Neural cell (in vitro differentiated cells): ENCODE results near the gene XPR1.

Source experiments
- EP300 ChIP-seq: fragments of 450-650 bp; conservative IDR thresholded peaks from 2 replicates; pipeline ENCODE4 v1.6.1; 2014; ENCODE audit warnings: antibody characterized with exemption, mild to moderate bottlenecking, moderate library complexity; ENCODE audit not compliant: poor library complexity, severe bottlenecking
- EZH2 ChIP-seq: fragments of 200-600, 300-800 bp; shearing (Covaris generic), sonication (generic); IDR thresholded peaks from 2 replicates; pipeline ENCODE4 v1.6.1; 2014; ENCODE audit warnings: antibody characterized with exemption, low read length, borderline replicate concordance, mild to moderate bottlenecking; ENCODE audit not compliant: insufficient read depth, poor library complexity, severe bottlenecking
- MXI1 ChIP-seq: fragments of 450-650 bp; conservative IDR thresholded peaks from 2 replicates; pipeline ENCODE4 v1.6.1; 2014; ENCODE audit warnings: antibody characterized with exemption, mild to moderate bottlenecking; ENCODE audit not compliant: poor library complexity, severe bottlenecking
- POLR2AphosphoS5 ChIP-seq: IDR thresholded peaks from 2 replicates; pipeline ENCODE4 v1.6.1; 2012
- RAD21 ChIP-seq: fragments of 450-650 bp; conservative IDR thresholded peaks from 2 replicates; pipeline ENCODE4 v1.6.1; 2014; ENCODE audit warnings: antibody characterized with exemption, mild to moderate bottlenecking, moderate library complexity
- SMC3 ChIP-seq: fragments of 450-650 bp; conservative IDR thresholded peaks from 2 replicates; pipeline ENCODE4 v1.6.1; 2014; ENCODE audit warnings: antibody characterized with exemption, mild to moderate bottlenecking, moderate library complexity; ENCODE audit not compliant: poor library complexity
- TAF1 ChIP-seq: IDR thresholded peaks from 2 replicates; pipeline ENCODE4 v1.6.1; 2012; ENCODE audit warnings: low read depth
- TF ChIP-seq, protein P1 (sequence below): fragments of 450-650 bp; IDR thresholded peaks from 2 replicates; pipeline ENCODE4 v1.5.1; 2014; ENCODE audit warnings: antibody characterized with exemption, mild to moderate bottlenecking, moderate library complexity; ENCODE audit not compliant: poor library complexity, severe bottlenecking
- TF ChIP-seq, protein P2 (sequence below): IDR thresholded peaks from 2 replicates; pipeline ENCODE4 v1.6.1; 2012; ENCODE audit warnings: borderline replicate concordance

DNA sequence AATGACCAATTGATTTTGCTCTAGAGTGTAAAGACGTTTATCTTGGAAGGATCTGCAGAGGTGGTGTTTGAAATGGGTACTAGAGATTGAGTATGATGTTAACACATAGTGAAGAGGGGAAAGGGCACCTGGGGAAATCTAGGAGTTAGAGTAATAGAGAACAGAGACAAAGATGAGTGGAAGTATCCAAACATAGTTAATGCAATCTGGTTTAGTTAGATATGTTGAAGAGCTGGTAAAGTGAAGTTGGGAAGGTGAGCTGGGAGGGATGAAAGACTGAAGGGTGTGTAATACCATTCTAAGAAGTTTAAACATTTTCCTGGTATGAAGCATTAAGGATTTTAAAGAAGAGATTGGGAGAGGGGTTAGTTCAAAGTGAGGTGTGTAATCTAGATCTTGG lies 11.0 kb downstream of the XPR1 start:
- TF ChIP-seq EP300 (no peak), SMC3 (no peak), TAF1 (no peak), POLR2AphosphoS5 (no peak), EZH2 (no peak), RAD21 (no peak), MXI1 (no peak)
- TF ChIP-seq, protein P1, sequence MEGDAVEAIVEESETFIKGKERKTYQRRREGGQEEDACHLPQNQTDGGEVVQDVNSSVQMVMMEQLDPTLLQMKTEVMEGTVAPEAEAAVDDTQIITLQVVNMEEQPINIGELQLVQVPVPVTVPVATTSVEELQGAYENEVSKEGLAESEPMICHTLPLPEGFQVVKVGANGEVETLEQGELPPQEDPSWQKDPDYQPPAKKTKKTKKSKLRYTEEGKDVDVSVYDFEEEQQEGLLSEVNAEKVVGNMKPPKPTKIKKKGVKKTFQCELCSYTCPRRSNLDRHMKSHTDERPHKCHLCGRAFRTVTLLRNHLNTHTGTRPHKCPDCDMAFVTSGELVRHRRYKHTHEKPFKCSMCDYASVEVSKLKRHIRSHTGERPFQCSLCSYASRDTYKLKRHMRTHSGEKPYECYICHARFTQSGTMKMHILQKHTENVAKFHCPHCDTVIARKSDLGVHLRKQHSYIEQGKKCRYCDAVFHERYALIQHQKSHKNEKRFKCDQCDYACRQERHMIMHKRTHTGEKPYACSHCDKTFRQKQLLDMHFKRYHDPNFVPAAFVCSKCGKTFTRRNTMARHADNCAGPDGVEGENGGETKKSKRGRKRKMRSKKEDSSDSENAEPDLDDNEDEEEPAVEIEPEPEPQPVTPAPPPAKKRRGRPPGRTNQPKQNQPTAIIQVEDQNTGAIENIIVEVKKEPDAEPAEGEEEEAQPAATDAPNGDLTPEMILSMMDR: no peak
- TF ChIP-seq, protein P2, sequence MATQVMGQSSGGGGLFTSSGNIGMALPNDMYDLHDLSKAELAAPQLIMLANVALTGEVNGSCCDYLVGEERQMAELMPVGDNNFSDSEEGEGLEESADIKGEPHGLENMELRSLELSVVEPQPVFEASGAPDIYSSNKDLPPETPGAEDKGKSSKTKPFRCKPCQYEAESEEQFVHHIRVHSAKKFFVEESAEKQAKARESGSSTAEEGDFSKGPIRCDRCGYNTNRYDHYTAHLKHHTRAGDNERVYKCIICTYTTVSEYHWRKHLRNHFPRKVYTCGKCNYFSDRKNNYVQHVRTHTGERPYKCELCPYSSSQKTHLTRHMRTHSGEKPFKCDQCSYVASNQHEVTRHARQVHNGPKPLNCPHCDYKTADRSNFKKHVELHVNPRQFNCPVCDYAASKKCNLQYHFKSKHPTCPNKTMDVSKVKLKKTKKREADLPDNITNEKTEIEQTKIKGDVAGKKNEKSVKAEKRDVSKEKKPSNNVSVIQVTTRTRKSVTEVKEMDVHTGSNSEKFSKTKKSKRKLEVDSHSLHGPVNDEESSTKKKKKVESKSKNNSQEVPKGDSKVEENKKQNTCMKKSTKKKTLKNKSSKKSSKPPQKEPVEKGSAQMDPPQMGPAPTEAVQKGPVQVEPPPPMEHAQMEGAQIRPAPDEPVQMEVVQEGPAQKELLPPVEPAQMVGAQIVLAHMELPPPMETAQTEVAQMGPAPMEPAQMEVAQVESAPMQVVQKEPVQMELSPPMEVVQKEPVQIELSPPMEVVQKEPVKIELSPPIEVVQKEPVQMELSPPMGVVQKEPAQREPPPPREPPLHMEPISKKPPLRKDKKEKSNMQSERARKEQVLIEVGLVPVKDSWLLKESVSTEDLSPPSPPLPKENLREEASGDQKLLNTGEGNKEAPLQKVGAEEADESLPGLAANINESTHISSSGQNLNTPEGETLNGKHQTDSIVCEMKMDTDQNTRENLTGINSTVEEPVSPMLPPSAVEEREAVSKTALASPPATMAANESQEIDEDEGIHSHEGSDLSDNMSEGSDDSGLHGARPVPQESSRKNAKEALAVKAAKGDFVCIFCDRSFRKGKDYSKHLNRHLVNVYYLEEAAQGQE: no peak
